GM19324 (cell line): ENCODE data around the gene SCTR.
A peak's percentile ranks its signal among the peaks of the same experiment; 100 is the strongest.

Source experiments
- ATAC-seq: cut with Tn5 transposase; IDR thresholded peaks from one replicate; pipeline ENCODE4 v1.9.1; 2021; ENCODE audit warnings: mild to moderate bottlenecking, moderate library complexity; ENCODE audit not compliant: unreplicated experiment, low FRiP score

Gene SCTR

DNA sequence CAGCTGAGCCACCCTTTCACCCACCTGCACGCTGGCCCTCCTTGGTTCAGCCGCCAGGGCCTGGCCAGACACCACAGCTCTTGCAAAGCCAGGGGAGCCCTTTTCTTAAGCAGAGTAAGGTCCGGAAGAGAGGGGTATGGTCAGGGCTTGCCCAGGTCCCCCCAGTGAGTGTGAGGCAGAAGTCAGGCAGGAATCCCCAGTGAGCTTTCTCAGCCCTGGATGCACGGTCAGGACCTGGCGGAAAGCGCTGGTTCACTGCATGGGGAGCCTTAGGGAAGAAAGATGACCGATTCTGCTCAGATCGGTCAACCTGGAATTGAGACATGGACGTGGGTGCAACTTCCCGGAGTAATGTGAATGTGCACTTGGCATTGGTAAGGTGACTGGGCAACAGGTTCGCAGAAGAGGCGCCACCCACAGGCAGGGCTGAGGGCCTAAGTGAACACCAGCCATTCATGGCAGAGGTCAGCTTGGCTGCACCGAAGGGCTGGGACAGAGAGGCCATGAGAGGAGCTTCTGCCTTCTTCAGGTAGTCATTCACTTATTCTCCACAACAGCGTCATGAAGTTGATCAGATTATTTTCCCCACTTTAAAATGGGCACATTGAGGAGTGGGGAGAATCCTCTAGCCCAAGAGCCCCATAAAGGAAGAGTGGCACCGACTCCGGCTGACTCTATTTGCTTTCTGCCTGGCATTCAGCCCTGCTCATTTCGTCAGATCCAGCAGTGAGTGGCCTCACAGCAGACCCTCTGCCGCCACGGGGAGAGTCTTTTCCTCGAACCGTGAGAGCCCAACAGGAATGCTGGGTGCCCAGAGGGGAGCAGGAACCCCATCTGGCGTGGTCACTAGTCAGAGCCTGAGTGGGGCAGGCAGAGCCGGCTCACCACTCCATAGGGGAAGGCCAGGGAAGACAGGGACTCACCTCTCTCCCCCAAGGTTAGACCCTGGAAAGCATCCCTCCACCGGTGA is 35.8 kb downstream of the SCTR start:
- ATAC-seq, result no peak

- peak; percentile 58 for ATAC-seq
Measured at GRCh38 chr2:119487434-119488244, 36.6 kb downstream of the SCTR start.

DNA sequence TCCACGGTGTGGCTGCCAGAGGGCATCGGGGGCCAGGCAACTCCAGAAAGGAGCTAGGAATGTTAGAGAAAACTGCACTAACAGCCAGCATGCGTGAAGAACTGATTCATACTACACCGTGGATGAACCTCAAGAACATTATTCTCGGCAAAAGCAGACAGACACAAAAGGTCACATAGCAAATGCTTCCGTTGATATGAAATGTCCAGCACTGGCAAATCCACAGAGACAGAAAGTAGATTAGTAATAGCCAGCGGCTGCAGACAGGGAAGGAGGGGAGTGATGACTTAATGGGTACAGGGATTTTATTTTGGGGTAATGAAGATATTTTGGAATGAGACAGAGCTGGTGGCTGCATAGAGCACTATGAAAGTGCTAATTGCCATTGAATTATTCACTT is 37.4 kb downstream of the SCTR start:
- no peak for ATAC-seq

DNA sequence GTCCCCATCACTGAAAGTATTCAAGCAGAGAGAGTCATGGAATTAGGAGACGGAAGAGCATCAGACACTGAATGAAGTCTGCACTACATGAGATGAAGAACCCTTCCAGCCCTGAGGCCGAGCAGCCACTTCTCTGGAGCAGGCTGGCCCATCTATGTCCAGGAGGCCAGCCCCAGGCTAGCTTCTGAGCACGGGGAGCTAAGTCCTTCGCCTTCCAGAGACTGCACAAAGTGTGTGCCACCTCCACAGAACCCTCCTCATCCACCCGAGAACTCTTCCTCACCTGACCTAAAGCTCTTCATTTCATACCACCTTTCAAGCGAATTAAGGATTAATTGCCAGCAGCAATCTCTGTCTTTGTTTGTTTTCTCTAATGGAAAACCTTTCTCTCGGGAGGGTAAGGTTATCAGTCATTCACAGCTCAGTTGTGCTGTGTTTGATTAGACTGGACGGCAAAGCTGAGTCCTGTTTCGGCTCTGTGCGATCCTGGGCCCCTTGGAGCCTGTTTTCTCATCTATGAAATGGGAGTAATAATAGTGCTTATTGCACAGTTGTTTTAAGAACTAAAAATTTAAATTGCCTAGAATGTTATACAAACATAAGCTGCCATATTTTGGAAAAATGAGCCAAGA is 38.0 kb downstream of the SCTR start:
- ATAC-seq, result no peak

- no peak for ATAC-seq
Measured at GRCh38 chr2:119485336-119486110, 38.8 kb downstream of the SCTR start.

- no peak for ATAC-seq
Measured at GRCh38 chr2:119484834-119485233, 39.4 kb downstream of the SCTR start.

GRCh38 chr2:119483896-119484718 is 40.2 kb downstream of the SCTR start:
- ATAC-seq, result no peak

DNA sequence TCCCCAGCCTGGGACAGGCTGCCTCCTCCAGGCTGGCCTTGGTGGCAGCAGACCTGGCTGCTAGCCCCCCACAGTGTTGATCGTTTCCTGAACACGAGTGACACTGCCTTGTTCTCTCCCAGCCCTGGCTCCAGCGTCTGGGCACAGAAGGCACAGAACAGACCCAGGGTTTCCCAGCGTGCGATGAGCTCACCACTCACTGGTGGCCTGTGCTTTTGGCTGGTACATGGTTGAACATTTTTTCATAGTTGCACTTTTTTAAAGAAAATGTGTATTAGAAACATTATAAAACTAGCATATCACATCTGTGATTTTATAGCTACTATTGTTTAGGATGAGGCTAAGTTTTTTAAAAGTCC is 40.9 kb downstream of the SCTR start:
- ATAC-seq, result no peak

DNA sequence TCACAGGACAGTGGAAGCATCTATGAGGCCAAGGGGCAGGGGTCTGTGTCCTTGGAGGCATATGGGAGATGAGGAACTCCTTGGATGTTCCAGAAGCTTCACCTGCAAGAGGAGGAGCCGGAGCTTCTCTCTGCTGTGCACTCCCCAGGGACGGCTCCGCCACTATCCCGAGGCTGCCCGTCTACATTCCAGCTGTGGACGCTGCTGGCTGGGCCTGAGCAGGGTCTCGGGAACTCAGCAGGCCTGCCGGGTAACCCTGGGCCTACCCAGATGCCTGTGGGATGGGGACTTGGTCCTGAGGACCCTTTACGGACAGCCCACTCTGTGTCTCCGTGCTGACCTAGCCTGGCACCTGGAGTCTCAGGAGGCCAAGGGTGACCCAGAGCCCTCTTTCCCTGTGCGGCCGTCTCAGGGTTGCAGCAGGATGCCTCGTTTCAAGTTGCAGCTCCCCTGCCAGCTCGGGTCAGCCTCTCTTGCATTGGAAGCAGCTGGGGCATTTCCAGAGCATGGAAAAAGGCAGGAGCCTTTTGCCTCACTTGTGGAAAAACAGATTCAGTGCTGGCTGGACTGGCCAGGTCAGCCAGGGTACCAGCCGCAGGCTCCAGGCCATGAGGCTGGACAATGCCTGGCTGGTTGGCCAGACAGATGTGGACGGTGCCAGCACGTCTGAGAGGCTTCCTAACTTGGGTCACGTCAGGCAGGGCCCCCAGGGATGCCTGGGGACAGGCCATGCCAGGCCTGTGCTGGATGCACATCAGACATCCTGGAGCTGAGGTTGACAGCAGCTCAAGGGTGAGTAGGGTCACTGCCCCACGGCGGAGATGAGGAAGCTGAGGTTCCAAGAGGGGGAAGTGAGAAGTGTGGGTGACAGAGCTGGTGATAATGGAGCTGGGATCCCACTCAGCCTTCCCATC is 41.5 kb downstream of the SCTR start:
- ATAC-seq, result no peak

DNA sequence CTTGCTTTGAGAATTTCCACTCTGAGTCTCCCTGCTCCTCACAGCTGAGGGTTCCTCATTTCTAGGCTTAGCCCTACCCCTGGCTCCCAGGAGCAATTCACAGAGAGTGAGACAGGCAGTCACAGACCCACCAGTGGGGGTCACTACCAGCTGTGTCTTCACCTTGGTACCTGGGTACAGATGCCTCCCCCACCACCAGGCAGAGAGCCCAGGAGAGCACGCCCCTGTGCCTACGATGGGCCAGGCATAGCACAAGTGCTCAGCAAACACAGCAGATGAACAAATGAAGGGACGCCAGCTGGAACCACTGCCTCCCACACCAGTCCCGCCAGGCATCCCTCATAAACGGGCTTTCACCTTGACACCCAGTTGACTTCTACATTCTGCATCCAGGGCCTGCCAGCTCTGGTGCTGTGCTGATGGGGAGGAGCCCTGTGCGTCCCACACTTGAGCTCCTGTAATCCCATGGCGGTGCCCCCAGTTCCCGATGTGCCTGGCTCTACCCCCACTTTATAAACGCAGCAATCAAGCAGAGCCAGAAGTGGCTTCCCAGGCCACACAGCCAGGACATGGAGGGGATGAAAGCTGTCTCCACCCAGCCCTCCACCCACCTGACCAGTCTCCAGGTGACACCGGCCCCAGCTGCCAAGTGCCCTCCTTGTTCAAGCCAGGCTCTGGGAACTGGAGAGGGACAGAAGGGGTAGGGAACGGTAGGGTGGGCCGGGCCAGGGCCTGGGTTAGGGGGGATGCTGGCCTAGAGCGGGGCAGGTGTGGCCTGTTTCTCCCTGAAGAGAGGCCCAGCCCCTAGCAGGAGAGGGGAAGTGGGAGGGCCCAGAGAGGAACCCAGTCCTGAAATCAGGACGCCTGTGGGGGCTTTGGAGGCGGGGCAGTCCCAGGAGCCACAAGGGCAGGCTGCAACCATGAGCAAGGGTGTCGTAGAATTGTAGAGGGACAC is 42.5 kb downstream of the SCTR start:
- no peak for ATAC-seq

- no peak for ATAC-seq
Measured at GRCh38 chr2:119480718-119481142, 43.6 kb downstream of the SCTR start.

DNA sequence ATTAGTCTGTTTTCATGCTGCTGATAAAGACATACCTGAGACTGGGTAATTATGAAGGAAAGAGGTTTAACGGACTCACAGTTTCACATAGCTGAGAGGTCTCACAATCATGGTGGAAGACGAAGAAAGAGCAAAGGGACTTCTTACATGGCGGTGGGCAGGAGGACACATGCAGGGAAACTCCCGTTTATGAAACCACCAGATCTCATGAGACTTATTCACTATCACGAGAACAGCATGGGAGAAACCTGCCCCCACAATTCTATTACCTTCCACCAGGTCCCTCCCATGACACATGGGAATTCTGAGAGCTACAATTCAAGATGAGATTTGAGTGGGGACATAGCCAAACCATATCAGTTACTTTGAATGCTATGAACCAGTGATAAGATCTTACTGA is 44.1 kb downstream of the SCTR start:
- no peak for ATAC-seq

- ATAC-seq, result no peak
Measured at GRCh38 chr2:119478978-119479295, 45.3 kb downstream of the SCTR start.

- ATAC-seq, result no peak
Measured at GRCh38 chr2:119478188-119478977, 45.9 kb downstream of the SCTR start.

DNA sequence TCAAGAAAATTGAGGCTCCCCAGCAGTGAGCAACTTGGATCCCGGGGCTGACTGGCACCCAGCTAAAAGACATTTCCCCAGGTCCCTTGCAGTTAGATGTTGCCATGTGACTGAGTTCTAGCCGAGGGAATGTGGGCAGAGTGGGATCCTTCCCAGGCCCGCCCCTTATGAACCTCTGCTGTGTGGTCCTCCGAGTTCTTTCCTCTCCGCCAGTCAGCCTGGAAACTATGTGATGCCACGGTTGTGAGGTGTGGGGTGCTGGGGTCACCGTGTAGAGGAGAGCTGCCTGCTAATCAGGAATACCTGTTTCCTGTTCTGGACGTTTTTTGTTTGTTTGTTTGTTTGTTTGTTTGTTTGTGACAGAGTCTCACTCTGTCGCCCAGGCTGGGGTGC is 47.2 kb downstream of the SCTR start:
- no peak for ATAC-seq

GRCh38 chr2:119476301-119477112 is 47.8 kb downstream of the SCTR start:
- peak; percentile 51 for ATAC-seq
